Duodenal mucosa (tissue), 2 donors: ENCODE results near the gene STRA6.

Experiments
- H3K27ac ChIP-seq: one replicate; pipeline ENCODE4 v1.7.0; 2013; ENCODE audit warnings: low read depth, low read length
- H3K27me3 ChIP-seq, 2 donors: one replicate each; pipeline ENCODE4 v1.7.0; 2013; ENCODE audit warnings: low read length in 2 of 2, control low read depth in 1 of 2; ENCODE audit not compliant: insufficient read depth in 2 of 2, control insufficient read depth in 1 of 2
- H3K36me3 ChIP-seq, 2 donors: one replicate each; pipeline ENCODE4 v1.7.0; 2013; ENCODE audit warnings: low read length in 2 of 2, control low read depth in 1 of 2; ENCODE audit not compliant: insufficient read depth in 2 of 2, control insufficient read depth in 1 of 2
- H3K4me1 ChIP-seq, 2 donors: one replicate each; pipeline ENCODE4 v1.7.0; 2013; ENCODE audit warnings: low read length in 2 of 2, control low read depth in 1 of 2; ENCODE audit not compliant: insufficient read depth in 2 of 2, control insufficient read depth in 1 of 2
- H3K4me3 ChIP-seq, 2 donors: one replicate each; pipeline ENCODE4 v1.7.0; 2013; ENCODE audit warnings: low read length in 2 of 2, low read depth in 1 of 2
- H3K9ac ChIP-seq, 2 donors: one replicate each; pipeline ENCODE4 v1.7.0; 2013; ENCODE audit warnings: low read length in 2 of 2, low read depth in 1 of 2
- H3K9me3 ChIP-seq, 2 donors: one replicate each; pipeline ENCODE4 v1.7.0; 2013; ENCODE audit warnings: low read length in 2 of 2, control low read depth in 1 of 2; ENCODE audit not compliant: control insufficient read depth in 1 of 2

STRA6 gene

DNA sequence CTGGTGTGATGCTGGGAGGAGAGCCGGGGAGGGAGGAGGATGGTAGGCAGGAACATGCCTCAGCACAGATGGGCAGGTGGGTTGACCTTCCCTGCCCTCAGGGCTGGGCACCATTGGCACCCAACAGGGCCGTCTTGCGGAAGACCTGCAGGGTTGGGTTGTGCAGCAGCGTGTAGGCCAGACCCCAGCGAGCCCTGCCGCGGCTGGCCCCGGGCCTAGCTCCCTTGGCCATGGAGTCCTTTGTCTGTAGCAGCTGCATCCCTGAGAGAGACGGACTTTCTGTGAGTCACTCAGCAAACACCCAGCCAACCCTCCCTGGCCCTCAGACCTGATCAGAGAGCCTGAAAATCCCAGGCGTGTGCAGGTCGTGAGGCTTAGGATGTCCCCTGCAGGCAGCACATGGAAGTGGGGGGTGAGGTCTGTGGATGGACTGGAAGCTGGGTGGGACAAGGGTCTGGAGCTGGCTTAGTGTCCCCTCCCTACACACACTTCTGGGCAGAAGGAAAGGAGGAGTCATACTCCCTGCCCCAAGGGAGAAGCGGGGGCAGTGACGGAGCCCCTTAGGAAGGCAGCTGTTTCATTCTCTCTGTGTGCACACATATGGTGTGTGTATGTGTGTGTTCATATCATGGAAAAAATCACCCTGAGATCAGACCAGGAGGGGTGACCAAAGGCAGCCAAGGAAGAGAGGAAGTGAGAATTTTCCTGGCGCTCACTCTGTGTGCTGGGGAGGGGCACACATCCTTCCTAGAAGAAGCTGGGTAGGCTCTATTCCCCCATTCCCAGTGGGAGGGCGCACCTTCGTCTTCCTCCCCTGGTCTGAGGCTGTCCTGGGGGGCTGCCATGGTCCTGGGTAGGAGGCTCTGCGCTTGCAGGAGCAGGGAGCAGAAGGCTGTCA lies 22.4 kb downstream of the STRA6 start:
- H3K9me3 ChIP-seq: no peaks in the 10 kb centered on the region
- H3K4me1 ChIP-seq: no peaks in the 10 kb centered on the region
- no peak overlapping the region for H3K9ac ChIP-seq
- no peak overlapping the region for H3K27ac ChIP-seq
- no peaks in the 10 kb centered on the region for H3K36me3 ChIP-seq
- no peaks in the 10 kb centered on the region for H3K27me3 ChIP-seq
- no peak overlapping the region for H3K4me3 ChIP-seq

DNA sequence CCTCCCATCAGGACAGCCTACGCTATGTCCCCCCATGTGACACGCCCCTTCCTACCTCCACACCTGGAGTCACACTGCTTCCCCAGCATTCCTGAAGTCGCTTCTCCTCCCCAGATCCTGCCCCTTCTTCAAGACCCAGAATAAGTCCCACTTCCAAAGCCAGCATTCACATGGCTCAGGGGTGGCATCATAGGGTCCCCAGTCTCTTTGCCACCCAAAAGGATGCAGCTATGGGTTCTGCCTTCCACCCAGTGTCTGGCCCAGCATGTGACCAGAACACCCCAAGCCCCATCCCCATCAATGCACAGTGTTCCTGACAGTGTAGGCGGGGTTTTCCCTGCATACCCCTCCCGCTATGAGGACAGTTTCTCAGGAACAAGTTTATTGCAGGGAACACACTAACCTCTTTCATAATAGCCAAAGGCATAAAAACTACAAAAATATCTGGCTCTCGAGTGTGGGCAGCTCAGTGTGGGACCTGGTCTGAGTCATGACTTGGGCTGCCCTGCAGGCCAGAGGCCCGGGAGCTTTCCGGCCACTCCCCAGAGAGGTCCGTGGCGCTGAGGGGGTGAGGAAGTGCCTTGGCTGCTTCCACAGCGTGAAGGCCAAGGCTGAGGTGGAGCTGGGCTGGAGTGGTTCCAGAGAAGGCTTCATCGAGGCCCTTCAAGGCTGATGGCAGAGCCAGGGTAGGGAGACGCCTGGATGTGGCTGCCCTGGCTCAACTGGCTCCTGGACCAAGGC lies 23.3 kb downstream of the STRA6 start:
- no peak overlapping the region for H3K27ac ChIP-seq
- no peak overlapping the region for H3K9ac ChIP-seq

DNA sequence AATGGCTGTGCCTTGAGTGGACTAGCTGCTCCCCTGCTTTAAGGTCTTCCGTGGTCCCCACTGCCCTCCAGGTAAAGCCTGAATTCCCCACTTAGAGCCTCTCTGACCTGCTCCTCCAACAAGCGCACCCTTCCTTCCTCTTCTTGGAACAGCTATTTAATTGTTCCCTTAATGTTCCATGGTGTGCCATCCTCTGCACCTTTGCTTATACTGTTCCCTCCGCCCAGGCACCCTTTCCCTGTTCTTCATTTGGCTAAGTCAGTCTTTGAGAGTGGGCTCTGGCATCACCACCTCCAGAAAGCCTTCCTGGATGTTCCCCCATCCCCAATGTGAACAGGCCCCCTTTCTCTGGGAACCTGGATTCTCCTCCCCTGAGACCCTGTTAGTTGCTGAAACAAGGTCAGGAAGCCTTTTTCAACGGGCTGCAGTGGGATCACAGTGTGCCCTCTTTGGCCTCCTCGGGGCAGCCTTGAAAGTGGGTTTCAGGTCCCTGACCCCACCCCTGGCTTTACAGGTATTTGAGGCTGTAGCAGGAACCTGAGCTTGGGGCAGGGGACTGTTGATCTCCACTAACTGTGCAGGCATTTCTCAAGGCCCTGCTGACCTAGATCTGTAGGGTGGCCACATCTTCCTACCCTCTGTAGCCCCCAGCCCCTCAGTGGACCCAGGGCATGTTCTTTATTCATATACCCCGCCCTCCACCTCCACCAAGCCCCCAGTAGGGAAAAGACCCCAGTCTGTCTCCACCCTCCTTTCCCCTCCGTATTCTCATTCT lies 24.1 kb downstream of the STRA6 start:
- no peak overlapping the region for H3K9ac ChIP-seq
- no peaks in the 10 kb centered on the region for H3K27me3 ChIP-seq
- H3K36me3 ChIP-seq: no peaks in the 10 kb centered on the region
- no peaks in the 10 kb centered on the region for H3K9me3 ChIP-seq
- H3K4me1 ChIP-seq: no peaks in the 10 kb centered on the region
- H3K4me3 ChIP-seq: no peak overlapping the region
- H3K27ac ChIP-seq: no peak overlapping the region

More for the DNA sequence above, 23.3 kb downstream of the STRA6 start:
- no peaks in the 10 kb centered on the region for H3K27me3 ChIP-seq
- H3K36me3 ChIP-seq: no peaks in the 10 kb centered on the region
- H3K4me1 ChIP-seq: no peaks in the 10 kb centered on the region
- no peaks in the 10 kb centered on the region for H3K9me3 ChIP-seq
- H3K4me3 ChIP-seq: no peak overlapping the region

DNA sequence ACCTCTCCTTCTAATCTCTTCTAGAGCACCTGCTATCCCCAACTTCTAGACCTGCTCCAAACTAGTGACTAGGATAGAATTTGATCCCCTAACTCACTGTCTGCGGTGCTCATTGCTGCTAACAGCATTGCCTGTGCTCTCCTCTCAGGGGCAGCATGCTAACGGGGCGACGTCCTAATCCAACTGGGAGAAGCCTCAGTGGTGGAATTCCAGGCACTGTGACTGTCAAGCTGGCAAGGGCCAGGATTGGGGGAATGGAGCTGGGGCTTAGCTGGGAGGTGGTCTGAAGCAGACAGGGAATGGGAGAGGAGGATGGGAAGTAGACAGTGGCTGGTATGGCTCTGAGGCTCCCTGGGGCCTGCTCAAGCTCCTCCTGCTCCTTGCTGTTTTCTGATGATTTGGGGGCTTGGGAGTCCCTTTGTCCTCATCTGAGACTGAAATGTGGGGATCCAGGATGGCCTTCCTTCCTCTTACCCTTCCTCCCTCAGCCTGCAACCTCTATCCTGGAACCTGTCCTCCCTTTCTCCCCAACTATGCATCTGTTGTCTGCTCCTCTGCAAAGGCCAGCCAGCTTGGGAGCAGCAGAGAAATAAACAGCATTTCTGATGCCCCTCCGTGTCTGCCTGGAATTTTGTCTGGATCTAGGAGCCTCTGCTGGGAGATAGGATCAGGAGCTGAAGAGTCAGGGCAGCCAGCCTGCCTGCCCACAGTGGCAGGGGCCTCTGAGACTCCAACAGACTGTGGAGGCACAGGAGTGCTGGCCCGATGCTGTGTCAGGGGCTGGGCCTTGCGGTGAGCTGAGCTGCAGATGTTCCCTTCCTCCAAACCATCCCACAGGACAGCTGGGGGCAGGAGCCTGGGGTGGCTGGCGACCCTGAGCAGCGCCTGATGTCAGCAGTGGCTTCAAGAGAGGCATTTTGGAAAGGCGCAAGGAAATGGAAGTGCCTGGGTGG lies 26.0 kb downstream of the STRA6 start:
- Histone ChIP-seq H3K4me3 (no peak overlapping the region), H3K9ac (no peak overlapping the region), H3K27ac (no peak overlapping the region), H3K4me1 (peaks cover 0 to 6% of the 10 kb centered on the region in 2 donors), H3K9me3 (no peaks in the 10 kb centered on the region), H3K36me3 (no peaks in the 10 kb centered on the region), H3K27me3 (no peaks in the 10 kb centered on the region)

DNA sequence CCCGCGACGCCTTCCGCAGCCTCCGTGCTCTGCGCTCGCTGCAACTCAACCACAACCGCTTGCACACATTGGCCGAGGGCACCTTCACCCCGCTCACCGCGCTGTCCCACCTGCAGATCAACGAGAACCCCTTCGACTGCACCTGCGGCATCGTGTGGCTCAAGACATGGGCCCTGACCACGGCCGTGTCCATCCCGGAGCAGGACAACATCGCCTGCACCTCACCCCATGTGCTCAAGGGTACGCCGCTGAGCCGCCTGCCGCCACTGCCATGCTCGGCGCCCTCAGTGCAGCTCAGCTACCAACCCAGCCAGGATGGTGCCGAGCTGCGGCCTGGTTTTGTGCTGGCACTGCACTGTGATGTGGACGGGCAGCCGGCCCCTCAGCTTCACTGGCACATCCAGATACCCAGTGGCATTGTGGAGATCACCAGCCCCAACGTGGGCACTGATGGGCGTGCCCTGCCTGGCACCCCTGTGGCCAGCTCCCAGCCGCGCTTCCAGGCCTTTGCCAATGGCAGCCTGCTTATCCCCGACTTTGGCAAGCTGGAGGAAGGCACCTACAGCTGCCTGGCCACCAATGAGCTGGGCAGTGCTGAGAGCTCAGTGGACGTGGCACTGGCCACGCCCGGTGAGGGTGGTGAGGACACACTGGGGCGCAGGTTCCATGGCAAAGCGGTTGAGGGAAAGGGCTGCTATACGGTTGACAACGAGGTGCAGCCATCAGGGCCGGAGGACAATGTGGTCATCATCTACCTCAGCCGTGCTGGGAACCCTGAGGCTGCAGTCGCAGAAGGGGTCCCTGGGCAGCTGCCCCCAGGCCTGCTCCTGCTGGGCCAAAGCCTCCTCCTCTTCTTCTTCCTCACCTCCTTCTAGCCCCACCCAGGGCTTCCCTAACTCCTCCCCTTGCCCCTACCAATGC lies 27.1 kb downstream of the STRA6 start:
- Histone ChIP-seq H3K36me3 (no peaks in the 10 kb centered on the region), H3K4me1 (peaks cover 0 to 6% of the 10 kb centered on the region in 2 donors), H3K27ac (no peak overlapping the region), H3K9me3 (no peaks in the 10 kb centered on the region), H3K27me3 (no peaks in the 10 kb centered on the region), H3K9ac (no peak overlapping the region), H3K4me3 (no peak overlapping the region)

DNA sequence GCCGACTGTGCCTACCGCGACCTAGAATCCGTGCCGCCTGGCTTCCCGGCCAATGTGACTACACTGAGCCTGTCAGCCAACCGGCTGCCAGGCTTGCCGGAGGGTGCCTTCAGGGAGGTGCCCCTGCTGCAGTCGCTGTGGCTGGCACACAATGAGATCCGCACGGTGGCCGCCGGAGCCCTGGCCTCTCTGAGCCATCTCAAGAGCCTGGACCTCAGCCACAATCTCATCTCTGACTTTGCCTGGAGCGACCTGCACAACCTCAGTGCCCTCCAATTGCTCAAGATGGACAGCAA lies 27.7 kb downstream of the STRA6 start:
- Histone ChIP-seq H3K9me3 (no peaks in the 10 kb centered on the region), H3K4me3 (peak overlapping the region in 1 of 2 donors; percentile 43), H3K9ac (no peak overlapping the region), H3K27me3 (no peaks in the 10 kb centered on the region), H3K27ac (no peak overlapping the region), H3K36me3 (no peaks in the 10 kb centered on the region), H3K4me1 (peaks cover 0 to 6% of the 10 kb centered on the region in 2 donors)

DNA sequence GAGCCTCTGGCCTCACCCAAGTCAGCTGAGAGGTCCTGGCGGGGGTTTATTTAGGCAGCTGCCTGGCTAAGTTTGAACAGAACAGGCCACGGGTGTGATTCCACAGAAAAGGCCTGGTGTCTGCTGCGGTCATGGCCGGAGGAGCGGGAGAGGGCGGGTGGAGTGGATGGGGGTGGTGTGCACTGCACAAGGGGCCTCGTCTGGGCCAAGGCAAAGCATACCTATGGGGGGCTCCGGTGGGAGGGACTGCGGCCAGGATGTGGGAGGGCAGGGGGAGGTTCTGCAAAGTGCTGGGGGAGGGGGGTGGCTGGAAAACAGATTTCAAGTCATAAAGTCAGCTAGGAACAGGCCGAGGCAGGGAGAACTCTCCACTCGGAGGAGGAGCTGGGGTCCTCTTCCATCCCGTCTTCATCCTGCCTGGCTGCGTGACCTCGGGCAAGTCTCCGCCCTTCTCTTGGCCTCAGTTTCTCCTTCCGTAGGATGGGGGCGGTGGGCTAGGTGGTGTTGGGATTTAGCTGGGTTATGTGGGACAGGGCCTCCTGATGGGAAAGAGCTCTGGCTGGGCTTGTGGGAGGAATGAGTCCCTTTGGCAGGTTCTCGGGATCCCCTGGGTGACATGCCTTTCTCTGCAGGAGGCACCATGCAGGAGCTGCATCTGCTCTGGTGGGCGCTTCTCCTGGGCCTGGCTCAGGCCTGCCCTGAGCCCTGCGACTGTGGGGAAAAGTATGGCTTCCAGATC lies 28.2 kb downstream of the STRA6 start:
- Histone ChIP-seq H3K4me1 (peaks cover 0 to 6% of the 10 kb centered on the region in 2 donors), H3K27me3 (no peaks in the 10 kb centered on the region), H3K9me3 (no peaks in the 10 kb centered on the region), H3K27ac (peak overlapping the region; percentile 11), H3K9ac (no peak overlapping the region), H3K36me3 (no peaks in the 10 kb centered on the region), H3K4me3 (peak overlapping the region in 1 of 2 donors; percentile 43)

DNA sequence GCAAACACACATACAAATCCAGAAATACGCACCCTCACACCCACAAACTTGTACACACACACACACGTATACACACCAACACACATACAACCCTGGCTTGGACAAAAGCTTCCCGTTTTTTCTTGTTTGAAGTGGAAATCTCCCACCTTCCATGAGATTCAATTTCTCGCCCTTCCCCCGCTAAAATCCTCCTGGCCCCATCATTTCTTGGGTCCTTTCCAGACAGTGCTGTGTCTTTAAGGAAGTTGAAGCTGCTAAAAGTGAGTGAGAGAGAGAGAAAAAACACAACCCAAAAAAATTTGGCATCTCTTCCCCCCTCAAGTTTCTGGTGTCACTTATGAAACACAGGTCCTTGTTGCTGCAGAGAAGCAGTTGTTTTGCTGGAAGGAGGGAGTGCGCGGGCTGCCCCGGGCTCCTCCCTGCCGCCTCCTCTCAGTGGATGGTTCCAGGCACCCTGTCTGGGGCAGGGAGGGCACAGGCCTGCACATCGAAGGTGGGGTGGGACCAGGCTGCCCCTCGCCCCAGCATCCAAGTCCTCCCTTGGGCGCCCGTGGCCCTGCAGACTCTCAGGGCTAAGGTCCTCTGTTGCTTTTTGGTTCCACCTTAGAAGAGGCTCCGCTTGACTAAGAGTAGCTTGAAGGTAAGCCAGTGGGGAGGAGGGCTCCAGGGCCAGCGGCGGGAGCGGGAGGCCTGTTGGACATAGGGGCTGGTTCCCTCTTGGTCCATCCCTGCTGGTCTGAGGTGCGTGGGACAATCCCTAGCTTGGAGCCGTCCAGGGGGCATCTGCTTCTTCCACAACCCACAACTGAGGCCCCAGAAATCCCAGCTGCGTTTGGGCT lies 29.0 kb downstream of the STRA6 start, which contains the start of gene ISLR:
Gene ISLR (plus strand): TSS at position 331 of the 839 bp plus-strand sequence. CDS start 1,149 bp downstream, outside the sequence.
- Histone ChIP-seq H3K27ac (peak within 1 kb of the TSS; percentile 37), H3K36me3 (no peaks in the 10 kb centered on the region), H3K4me1 (peaks cover 0 to 6% of the 10 kb centered on the region in 2 donors), H3K4me3 (peak within 1 kb of the TSS in 1 of 2 donors; percentile 43), H3K9me3 (no peaks in the 10 kb centered on the region), H3K9ac (no peak within 1 kb of the TSS), H3K27me3 (no peaks in the 10 kb centered on the region)
